Body of pancreas (tissue), 2 donors: Measurements from ENCODE around the gene DSPP. TPM values are rescaled to one million over a fixed set of nuclear protein-coding genes. Genes with fewer than 3 reads are reported as not detected.

ENCODE experiments used
- total RNA-seq, 2 donors: library from RNA; depleted of rRNA; stranded (reverse); fragments of >200 nt; gene quantifications; one replicate each; pipeline ENCODE4 v1.1.0, GENCODE V29; 2016

The DSPP gene
- total RNA-seq, 2 donors from 2014 or later: not detected

Other genes starting within 250 kb of the DSPP start
- gene HSD17B11, start 217.3 kb upstream of the DSPP start, total RNA-seq: 100 to 1,000 TPM in 1 of 2 donors, 10 to 100 TPM in 1; 21.4 to 105 TPM
- 10 to 100 TPM; 22.7 to 32.2 TPM for gene NUDT9, start 186.0 kb upstream of the DSPP start, total RNA-seq
- gene SPARCL1, start 79.2 kb upstream of the DSPP start, total RNA-seq: 100 to 1,000 TPM; 137 to 141 TPM
- gene DMP1, start 41.8 kb downstream of the DSPP start, total RNA-seq: not detected
- gene IBSP, start 191.0 kb downstream of the DSPP start, total RNA-seq: not detected
- not detected for gene MEPE, start 224.4 kb downstream of the DSPP start, total RNA-seq